A673 (cell line): Measurements from ENCODE around the gene TDP2. TPM values are rescaled to one million over a fixed set of nuclear protein-coding genes. Genes with fewer than 3 reads are reported as not detected.
A peak's percentile ranks its signal among the peaks of the same experiment; 100 is the strongest.
"Not testable (repeated sequence)": the region's sequence is repeated elsewhere in the genome, so short reads cannot be mapped to it uniquely, and the experiment has no call there.

ENCODE experiments used
- BruUV-seq: library from RNA; stranded (reverse); fragments of 400-500 nt; replicated peaks from 2 replicates; lab custom pipeline; 2021; lab: Mats Ljungman, UMichigan
- CTCF ChIA-PET: fragments of 300-600 bp; sonication (Branson Sonifier 250); formaldehyde crosslinking; loops from one replicate; lab custom pipeline; 2022; ENCODE audit warnings: antibody characterized with exemption; lab: Charles Lee
- POLR2A ChIA-PET: fragments of 300-600 bp; sonication (Branson Sonifier 250); formaldehyde crosslinking; loops from one replicate; lab custom pipeline; 2022; ENCODE audit warnings: antibody characterized with exemption; ENCODE audit not compliant: low non-redundant PET; lab: Charles Lee
- DNase-seq: peaks from one replicate; pipeline ENCODE4 v3.0.0-alpha.2; 2015; ENCODE audit warnings: low spot score
- H3K27ac ChIP-seq: fragments of 200-600 bp; sonication (generic); 2 replicates; pipeline ENCODE4 v1.5.1; 2016; ENCODE audit warnings: mixed run types, low read depth, mild to moderate bottlenecking, mixed read lengths, antibody characterized with exemption, low read length; ENCODE audit not compliant: poor library complexity, severe bottlenecking
- H3K27me3 ChIP-seq: fragments of 200-600 bp; sonication (generic); replicated peaks from 2 replicates; pipeline ENCODE4 v1.6.1; 2017; ENCODE audit warnings: mixed run types, low read depth, mild to moderate bottlenecking, mixed read lengths, antibody characterized with exemption, low read length; ENCODE audit not compliant: insufficient read depth, poor library complexity
- H3K36me3 ChIP-seq: fragments of 200-600 bp; sonication (generic); 2 replicates; pipeline ENCODE4 v1.6.1; 2016; ENCODE audit warnings: mixed run types, mild to moderate bottlenecking, mixed read lengths, antibody characterized with exemption, low read length; ENCODE audit not compliant: insufficient read depth, poor library complexity, severe bottlenecking
- H3K4me1 ChIP-seq: fragments of 200-600 bp; sonication (generic); 2 replicates; pipeline ENCODE4 v1.6.1; 2017; ENCODE audit warnings: mixed run types, mild to moderate bottlenecking, mixed read lengths, antibody characterized with exemption, low read length; ENCODE audit not compliant: insufficient read depth, poor library complexity, severe bottlenecking
- H3K4me3 ChIP-seq: fragments of 200-600 bp; sonication (generic); 2 replicates; pipeline ENCODE4 v1.5.1; 2016; ENCODE audit warnings: low read depth, mixed run types, mild to moderate bottlenecking, mixed read lengths, low read length; ENCODE audit not compliant: poor library complexity, severe bottlenecking
- H3K9me3 ChIP-seq: fragments of 200-600 bp; sonication (generic); 2 replicates; pipeline ENCODE4 v1.6.1; 2016; ENCODE audit warnings: mixed run types, low read depth, mild to moderate bottlenecking, mixed read lengths, antibody characterized with exemption, low read length; ENCODE audit not compliant: poor library complexity, severe bottlenecking
- EZH2 ChIP-seq: fragments of 200-600 bp; sonication (generic); IDR thresholded peaks from 2 replicates; pipeline ENCODE4 v1.6.1; 2017; ENCODE audit warnings: borderline replicate concordance, low read depth, mild to moderate bottlenecking, mixed read lengths, antibody characterized with exemption, low read length; ENCODE audit not compliant: poor library complexity, severe bottlenecking
- intact Hi-C: fragments of 100-400 bp; cut with micrococcal nuclease; formaldehyde crosslinking; loops from one replicate; pipeline ENCODE4 v1.10.0; 2022; ENCODE audit not compliant: unreplicated experiment
- total RNA-seq: library from RNA; stranded (reverse); gene quantifications from 2 replicates; pipeline ENCODE4 v1.2.3, GENCODE V29; 2021
- TF ChIP-seq, protein P1 (sequence below): fragments of 300-800, 200-600 bp; sonication (generic); conservative IDR thresholded peaks from 2 replicates; pipeline ENCODE4 v1.5.1; 2017; ENCODE audit warnings: low read depth, mild to moderate bottlenecking, antibody characterized with exemption, low read length, moderate library complexity, mixed read lengths

The TDP2 gene
- total RNA-seq, 1 experiment from 2014 or later: 34.9 TPM

DNA sequence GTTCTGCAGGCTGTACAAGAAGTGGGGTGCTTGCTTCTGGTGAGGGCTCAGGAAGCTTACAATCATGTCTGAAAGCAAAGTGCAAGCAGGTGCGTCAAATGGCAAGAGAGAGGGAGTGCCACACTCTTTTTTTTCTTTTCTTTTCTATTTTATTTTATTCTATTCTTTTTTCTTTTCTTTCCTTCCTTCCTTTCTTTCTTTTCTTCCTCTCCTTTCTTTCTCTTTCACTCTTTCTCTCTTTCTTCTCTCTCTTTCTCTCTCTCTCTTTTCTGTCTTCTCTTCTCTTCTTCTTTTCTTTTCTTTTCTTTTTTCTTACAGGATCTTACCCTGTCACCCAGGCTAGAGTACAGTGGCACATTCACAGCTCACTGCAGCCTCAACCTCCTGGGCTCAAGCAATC lies 19.7 kb upstream of the TDP2 start:
- H3K4me3 ChIP-seq: no peak overlapping the region
- intact Hi-C loops: no loop called here
- no peaks in the 10 kb centered on the region for H3K9me3 ChIP-seq
- H3K27ac ChIP-seq: no peak overlapping the region
- DNase-seq: no peak
- H3K36me3 ChIP-seq: no peaks in the 10 kb centered on the region
- POLR2A ChIA-PET: no interaction called here
- BruUV-seq: no TSS peak
- CTCF ChIA-PET: no interaction called here
- TF ChIP-seq, protein P1, sequence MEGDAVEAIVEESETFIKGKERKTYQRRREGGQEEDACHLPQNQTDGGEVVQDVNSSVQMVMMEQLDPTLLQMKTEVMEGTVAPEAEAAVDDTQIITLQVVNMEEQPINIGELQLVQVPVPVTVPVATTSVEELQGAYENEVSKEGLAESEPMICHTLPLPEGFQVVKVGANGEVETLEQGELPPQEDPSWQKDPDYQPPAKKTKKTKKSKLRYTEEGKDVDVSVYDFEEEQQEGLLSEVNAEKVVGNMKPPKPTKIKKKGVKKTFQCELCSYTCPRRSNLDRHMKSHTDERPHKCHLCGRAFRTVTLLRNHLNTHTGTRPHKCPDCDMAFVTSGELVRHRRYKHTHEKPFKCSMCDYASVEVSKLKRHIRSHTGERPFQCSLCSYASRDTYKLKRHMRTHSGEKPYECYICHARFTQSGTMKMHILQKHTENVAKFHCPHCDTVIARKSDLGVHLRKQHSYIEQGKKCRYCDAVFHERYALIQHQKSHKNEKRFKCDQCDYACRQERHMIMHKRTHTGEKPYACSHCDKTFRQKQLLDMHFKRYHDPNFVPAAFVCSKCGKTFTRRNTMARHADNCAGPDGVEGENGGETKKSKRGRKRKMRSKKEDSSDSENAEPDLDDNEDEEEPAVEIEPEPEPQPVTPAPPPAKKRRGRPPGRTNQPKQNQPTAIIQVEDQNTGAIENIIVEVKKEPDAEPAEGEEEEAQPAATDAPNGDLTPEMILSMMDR: no peak
- no peak for TF ChIP-seq EZH2
- H3K4me1 ChIP-seq: peaks cover 9% of the 10 kb centered on the region
- no peaks in the 10 kb centered on the region for H3K27me3 ChIP-seq

DNA sequence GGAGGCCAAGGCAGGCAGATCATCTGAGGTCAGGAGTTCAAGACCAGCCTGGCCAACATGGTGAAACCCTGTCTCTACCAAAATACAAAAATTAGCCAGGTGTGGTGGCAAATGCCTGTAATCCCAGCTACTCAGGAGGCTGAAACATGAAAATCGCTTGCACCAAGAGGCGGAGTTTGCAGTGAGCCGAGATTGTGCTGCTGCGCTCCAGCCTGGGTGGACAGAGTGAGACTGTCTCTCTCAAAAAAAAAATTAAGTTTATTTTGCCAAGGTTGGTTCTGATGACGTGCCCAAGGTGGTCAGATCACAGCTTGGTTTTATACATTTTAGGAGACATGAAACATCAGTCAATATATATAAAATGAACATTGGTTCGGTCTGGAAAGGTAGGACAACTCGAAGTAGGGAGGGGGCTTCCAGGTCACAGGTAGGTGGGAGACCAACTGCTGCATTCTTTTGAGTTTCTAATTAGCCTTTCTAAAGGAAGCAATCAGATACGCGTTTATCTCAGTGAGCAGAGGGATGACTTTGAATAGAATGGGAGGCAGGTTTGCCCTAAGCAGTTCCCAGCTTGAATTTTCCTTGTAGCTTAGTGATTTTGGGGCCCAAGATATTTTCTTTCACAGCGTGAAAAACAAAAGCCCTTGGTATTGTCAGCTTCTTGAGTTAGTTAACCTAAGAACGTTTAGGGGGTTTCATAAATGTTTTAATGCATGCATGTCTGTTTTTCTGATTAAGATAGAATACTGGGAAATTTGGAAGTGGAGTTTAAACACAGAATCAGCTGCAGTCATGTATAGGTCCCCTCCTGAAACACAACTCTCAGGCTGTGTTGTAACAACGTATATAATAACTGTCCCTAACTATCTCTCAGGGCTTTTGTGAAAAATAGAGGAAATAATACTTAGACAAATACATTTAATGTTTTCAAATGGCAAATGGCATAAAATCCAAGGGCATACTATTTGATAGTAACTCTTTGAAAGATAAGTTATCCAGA lies 16.9 kb upstream of the TDP2 start:
- no TSS peak for BruUV-seq
- no peaks in the 10 kb centered on the region for H3K27me3 ChIP-seq
- DNase-seq: peak; percentile 47
- no peak overlapping the region for H3K4me3 ChIP-seq
- intact Hi-C loops: no loop called here
- ChIA-PET CTCF (interaction anchor here (1.2 kb wide), 1 partner anchor 103 kb away, joined by 4 read pairs; no protein-coding TSS in a partner anchor), POLR2A (no interaction called here)
- H3K36me3 ChIP-seq: no peaks in the 10 kb centered on the region
- peaks cover 9% of the 10 kb centered on the region for H3K4me1 ChIP-seq
- TF ChIP-seq, protein P1: no peak
- no peak for TF ChIP-seq EZH2
- no peak overlapping the region for H3K27ac ChIP-seq
- no peaks in the 10 kb centered on the region for H3K9me3 ChIP-seq

DNA sequence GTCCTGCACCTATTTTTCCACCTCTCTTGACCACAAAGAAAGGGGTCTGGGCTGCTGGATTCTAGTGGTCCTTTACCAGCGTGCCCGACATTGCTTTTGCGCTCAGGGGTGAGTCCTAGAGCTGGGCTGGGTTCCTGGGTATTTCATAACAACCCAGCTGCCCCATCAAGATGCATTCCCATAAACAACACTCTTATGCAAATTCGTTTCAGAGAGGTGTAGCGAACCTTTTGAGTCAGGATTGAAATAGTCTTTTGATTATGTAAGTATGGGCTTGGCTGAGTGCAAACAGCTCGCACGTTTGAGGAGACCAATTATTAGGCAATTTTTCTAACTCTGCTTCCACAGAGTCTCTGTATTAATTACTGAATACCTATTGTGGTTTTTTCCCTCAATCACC lies 13.9 kb upstream of the TDP2 start:
- intact Hi-C loops: no loop called here
- POLR2A ChIA-PET: no interaction called here

DNA sequence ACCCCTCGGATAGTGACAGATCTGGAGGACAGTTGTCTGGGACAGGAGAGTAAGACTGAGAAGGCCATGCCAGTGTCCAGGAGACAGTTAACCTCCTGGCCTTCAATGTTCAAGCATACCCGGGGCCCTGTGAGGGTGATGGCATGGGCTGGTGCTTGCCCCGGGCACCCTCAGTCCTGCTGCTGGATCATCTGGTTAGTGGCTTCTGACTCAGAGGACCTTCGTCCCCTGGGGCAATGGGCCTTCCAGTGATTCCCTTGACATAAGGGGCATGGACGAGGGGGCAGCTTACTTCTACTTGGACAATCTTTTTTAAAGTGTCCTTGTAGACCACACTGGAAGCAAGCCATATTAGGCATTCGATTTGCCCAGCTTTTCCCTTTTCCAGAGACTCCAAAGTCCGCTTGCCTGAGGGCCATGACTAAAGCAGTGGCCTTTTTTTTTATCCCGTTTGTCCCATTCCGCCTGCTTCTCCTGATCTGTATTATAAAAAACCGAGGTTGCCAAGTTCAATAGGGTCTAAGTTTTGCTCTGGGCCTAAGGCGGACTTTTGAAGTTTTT lies 12.2 kb upstream of the TDP2 start:
- intact Hi-C loops, POLR2A ChIA-PET, BruUV-seq: not testable (repeated sequence)

More for the DNA sequence above, 13.9 kb upstream of the TDP2 start:
- H3K36me3 ChIP-seq: no peaks in the 10 kb centered on the region
- CTCF ChIA-PET: no interaction called here
- no peaks in the 10 kb centered on the region for H3K9me3 ChIP-seq
- no peaks in the 10 kb centered on the region for H3K27me3 ChIP-seq
- peaks cover 9% of the 10 kb centered on the region for H3K4me1 ChIP-seq
- no peak overlapping the region for H3K4me3 ChIP-seq
- H3K27ac ChIP-seq: no peak overlapping the region
- no TSS peak for BruUV-seq
- no peak for TF ChIP-seq EZH2
- TF ChIP-seq, protein P1: no peak
- no peak for DNase-seq

More for the DNA sequence above, 12.2 kb upstream of the TDP2 start:
- CTCF ChIA-PET, H3K9me3 ChIP-seq, DNase-seq, H3K4me1 ChIP-seq, H3K27ac ChIP-seq, H3K27me3 ChIP-seq, H3K36me3 ChIP-seq, H3K4me3 ChIP-seq: not testable (repeated sequence)
